HG02588 (cell line): Measurements from ENCODE around the gene POF1B.
"Not testable (repeated sequence)": the region's sequence is repeated elsewhere in the genome, so short reads cannot be mapped to it uniquely, and the experiment has no call there.

Source experiments
- ATAC-seq: cut with Tn5 transposase; IDR thresholded peaks from one replicate; pipeline ENCODE4 v1.9.1; 2021; ENCODE audit warnings: mild to moderate bottlenecking, moderate library complexity; ENCODE audit not compliant: unreplicated experiment

Gene POF1B

GRCh38 chrX:85379174-85379907 is at the start of gene POF1B:
POF1B (minus strand) TSS chrX:85379665; CDS start chrX:85379454, 211 bp downstream.
- ATAC-seq: peak; percentile 85

- no peak for ATAC-seq
These were observed 49.6 kb upstream of the POF1B start for GRCh38 chrX:85429066-85429465.

- no peak for ATAC-seq
These were observed 39.8 kb upstream of the POF1B start for GRCh38 chrX:85419293-85419692.

GRCh38 chrX:85391878-85392238 is 12.4 kb upstream of the POF1B start:
- no peak for ATAC-seq

DNA sequence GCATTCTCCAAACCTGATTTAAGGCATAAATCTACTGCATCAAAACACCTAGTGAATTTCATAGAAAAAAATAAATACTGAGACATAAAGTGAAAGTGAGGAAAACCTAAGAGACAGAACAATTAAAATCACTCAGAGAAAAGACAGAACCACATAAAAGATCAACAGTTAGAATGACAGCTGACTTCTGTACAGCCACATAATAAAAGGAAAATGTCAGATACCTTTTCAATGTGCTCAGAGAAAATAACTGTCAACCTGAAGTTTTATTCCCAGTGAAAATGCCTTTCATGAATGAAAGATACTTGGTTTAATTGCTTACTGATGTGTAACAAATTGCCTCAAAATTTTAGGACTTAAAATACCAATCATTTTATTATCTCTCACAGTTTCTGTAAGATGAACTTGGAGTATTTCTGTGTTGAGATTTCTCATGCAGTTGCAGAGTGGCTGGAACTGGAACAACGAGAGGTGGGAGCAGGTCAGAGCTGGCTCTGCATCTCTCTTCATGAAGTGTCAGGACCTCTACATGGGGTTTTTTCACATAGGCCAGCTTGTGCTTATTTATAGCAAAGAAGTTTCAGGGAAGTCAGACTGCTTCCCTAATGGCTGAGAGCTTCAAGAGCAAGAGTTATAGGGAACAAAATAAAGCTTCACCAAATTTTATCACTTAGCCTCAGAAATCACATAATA is 11.9 kb upstream of the POF1B start:
- no peak for ATAC-seq

DNA sequence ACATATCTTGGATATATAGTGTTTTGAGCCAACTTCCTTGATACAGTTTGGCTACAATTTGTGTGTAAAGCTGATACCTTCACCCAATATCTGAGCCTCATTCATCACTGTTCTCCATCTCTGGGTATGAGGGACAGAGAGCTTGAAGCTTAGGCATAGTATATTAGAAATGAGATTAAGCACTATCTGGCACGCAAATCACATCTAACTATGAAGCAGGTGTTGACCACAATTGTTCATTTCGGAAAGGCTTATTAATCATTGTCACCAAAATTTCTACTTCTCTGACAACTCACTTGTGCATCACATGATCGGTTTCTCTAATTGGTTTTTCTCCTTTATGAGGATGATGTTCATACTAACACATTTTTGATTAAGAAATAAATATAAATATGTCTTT is 2.1 kb upstream of the POF1B start:
- ATAC-seq: no peak

- peak; percentile 13 for ATAC-seq
These were observed 1.0 kb downstream of the POF1B start for GRCh38 chrX:85378461-85378860.

- no peak for ATAC-seq
These were observed 4.1 kb downstream of the POF1B start for GRCh38 chrX:85375333-85375738.

- ATAC-seq: no peak
These were observed 14.0 kb downstream of the POF1B start for GRCh38 chrX:85365370-85365995.

DNA sequence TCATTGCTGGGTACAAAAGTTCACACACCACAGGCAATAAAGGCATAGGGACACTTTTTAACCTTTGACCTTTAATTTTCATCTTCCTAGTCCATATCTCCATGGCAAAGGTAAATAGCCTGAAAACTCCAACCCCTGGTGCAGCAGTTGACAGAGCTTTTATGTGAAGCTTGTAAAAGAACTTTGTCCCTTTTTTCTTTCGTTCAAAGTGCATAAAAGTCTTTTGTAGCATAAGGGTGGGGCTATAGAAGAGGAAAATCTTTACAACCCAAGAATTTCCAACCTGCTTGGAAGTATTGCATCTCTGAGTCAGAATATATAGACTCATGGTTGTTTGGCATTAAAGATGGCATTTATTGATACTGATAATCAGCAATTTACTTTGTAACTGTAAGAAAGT is 20.4 kb downstream of the POF1B start:
- ATAC-seq: no peak

- ATAC-seq: no peak
These were observed 33.9 kb downstream of the POF1B start for GRCh38 chrX:85345523-85345922.

DNA sequence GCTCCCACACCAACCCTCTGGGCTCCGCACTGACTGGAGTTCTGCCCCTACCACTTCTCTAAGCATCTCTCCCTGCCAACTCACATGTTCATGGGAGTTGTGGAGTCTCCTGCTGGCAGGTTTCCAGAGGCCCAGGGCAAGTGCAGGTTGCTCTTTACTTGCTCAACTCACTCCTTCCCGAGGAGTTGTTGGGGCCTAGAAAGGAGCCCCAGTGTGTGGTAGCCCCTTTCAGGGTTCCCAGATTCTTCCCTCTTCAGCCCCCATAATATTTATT is 52.5 kb downstream of the POF1B start:
- no peak for ATAC-seq

GRCh38 chrX:85326234-85327059 is 53.0 kb downstream of the POF1B start:
- no peak for ATAC-seq

GRCh38 chrX:85311348-85311747 is 68.1 kb downstream of the POF1B start:
- not testable (repeated sequence) for ATAC-seq

DNA sequence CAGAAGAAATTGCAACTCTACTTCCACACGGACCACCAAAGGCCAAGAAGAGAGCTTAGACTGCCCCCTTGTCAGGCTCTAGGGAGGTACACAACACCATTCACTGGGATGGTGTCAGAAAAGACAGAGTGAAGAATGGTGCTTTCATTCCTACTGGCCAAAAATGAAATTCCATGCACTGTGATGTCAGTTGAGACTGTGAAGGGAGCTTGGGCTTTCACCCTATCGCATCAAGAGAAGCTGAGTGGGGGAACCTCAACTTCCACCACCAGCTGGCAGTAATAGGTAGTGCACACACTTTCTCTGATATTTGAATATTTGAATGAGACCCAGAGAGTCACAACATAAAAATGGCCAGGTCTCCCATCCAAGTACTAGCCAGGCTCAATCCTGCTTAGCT is 69.7 kb downstream of the POF1B start:
- no peak for ATAC-seq

DNA sequence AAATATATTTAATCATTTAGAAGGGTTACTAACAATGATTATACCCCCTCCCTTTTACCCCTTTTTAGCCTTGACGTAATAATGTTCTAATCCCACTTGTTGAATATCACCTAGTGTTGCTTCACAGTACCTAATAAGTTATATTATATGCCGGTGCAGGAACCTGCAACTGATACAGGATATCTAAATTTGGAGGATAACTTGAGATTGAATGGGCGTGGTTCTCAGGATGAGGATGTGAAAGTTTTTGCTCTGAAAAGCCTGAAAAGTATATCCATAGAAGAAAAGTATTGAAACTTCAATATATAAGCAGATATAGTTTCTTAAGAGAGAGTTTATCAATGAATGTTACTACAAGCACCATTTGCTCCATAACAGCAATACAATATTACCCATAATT is 75.9 kb downstream of the POF1B start:
- ATAC-seq: no peak

DNA sequence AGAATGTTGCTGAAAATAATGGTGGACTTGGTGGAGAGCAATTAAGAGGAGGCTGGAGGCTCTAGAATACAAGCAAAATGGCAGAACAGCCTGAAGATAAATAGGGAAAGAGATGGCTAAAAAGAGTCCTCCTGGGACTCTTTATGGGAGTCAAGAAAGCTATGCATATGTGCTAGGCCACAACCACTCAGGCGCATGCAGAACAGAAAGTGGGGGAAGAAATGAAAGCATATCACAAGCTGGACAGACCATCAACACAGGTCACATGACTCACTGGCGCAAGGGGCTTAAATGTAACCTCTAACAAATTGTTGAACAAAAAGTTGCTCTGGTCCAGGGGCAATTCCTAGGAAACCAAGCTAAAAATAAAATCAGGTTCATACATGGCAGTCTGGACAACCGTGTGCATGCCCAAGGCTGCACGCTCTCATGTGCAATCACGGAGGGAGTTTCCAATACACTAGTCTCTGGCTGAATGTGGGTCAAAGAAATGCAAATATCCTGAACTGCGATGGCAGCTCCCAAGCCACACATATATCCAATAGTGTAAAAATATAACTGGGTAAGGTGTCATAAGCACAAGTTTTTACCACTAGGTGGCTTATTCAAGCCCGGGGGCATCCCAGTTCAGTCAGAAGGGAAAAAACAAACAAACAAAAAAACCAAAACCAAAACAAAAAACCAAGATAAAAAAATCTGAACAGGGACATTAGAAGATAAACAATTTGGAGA is 90.3 kb downstream of the POF1B start:
- no peak for ATAC-seq

- not testable (repeated sequence) for ATAC-seq
These were observed 94.2 kb downstream of the POF1B start for GRCh38 chrX:85285286-85285685.

DNA sequence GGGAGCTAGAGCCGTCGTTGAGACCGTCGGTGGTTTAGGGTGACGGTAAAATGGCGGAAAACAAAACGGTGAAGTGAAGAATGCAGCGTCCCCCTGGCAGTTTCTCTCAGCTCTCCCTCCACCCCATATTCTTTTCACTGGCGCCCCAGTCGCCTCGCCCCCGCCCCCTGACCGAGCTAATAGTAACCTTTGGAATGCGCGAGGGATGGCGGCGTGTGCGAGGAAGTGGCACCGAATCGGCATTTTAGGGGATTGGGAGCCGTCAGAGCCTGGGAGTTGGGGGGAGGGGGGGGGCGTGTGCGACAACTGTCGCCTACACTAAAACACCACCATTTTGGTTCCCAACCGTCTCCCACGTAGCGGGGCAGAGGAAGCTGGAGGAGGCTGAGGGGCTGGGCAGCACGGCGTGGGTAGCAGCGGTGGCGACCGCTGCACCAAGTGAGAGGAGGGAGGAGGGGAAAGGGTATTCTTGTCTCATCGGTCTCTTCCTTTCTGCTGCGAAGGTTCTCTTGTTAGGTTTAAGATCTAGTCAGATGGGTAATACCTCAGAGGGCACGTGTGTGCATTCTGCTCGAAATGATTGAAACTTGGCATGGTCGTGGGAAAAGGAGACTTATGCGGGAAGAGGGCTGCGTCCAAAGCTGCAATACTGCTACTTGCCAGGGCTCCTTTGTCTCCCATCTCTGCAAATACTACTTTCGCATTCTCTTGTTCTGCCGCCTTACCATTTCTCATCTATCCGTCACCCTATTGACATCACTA is 134.8 kb downstream of the POF1B start:
- ATAC-seq: peak; percentile 47
